Prostate gland (tissue), 2 donors: ENCODE data around the gene OR14I1.
"Not testable (repeated sequence)": the region's sequence is repeated elsewhere in the genome, so short reads cannot be mapped to it uniquely, and the experiment has no call there.

ENCODE experiments used
- POLR2A ChIP-seq: fragments of 450-650 bp; IDR thresholded peaks from one replicate; pipeline ENCODE4 v1.6.1; 2016; ENCODE audit warnings: antibody characterized with exemption, mild to moderate bottlenecking
- POLR2AphosphoS5 ChIP-seq: sonication (generic); formaldehyde crosslinking; IDR thresholded peaks from one replicate; pipeline ENCODE4 v1.6.1; 2017; ENCODE audit warnings: antibody characterized with exemption
- TF ChIP-seq, protein P1 (sequence below), 4 experiments: fragments of 200-600 bp in 2 of 4; fragments of 450-650 bp in 2 of 4; sonication (generic) in 2 of 4; IDR thresholded peaks; 1 replicate in 3 of 4; 2 replicates in 1 of 4; pipeline ENCODE4 v1.5.1; 2016 to 2019; ENCODE audit warnings: antibody characterized with exemption in 4 of 4, mild to moderate bottlenecking in 2 of 4, moderate library complexity in 2 of 4

DNA sequence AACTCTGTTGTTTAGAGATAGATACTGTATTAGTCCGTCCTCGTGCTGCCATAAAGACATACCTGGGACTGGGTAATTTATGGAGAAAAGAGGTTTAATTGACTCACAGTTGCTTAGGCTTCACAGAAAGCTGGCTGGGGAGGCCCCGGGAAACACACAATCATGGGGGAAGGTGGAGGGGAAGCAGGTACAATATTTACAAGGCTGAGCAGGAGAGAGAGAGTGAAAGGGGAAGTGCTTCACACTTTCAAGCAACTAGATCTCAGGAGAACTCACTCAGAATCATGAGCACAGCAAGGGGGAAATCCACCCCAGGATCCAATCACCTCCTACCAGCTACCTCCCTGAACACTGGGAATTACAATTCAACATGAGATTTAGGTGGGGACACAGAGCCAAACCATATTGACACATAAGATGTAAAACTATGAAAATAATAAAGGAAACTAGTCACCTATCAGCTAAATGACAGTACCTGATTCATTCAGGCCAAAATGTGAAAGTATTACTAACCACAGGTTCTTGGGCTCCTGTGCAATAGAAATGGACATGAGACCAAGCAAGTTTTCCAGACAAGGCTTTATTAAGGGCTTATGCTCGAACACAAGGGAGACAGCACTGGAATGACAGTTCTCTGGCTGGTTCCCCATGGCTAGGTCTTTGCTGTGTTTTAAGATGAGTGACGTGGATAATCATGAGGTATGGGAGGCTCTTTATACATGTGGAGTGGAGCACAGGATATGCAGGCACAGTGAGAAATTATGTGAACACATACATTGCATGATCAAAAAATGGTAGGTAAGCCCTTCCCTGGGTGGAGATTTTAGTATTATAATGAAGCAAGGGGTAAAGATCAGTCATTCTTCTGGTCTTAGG lies 38.9 kb downstream of the OR14I1 start:
- TF ChIP-seq, protein P1, sequence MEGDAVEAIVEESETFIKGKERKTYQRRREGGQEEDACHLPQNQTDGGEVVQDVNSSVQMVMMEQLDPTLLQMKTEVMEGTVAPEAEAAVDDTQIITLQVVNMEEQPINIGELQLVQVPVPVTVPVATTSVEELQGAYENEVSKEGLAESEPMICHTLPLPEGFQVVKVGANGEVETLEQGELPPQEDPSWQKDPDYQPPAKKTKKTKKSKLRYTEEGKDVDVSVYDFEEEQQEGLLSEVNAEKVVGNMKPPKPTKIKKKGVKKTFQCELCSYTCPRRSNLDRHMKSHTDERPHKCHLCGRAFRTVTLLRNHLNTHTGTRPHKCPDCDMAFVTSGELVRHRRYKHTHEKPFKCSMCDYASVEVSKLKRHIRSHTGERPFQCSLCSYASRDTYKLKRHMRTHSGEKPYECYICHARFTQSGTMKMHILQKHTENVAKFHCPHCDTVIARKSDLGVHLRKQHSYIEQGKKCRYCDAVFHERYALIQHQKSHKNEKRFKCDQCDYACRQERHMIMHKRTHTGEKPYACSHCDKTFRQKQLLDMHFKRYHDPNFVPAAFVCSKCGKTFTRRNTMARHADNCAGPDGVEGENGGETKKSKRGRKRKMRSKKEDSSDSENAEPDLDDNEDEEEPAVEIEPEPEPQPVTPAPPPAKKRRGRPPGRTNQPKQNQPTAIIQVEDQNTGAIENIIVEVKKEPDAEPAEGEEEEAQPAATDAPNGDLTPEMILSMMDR (IDR thresholded peaks at IDR 0.05) = not testable (repeated sequence)
- TF ChIP-seq POLR2A, POLR2AphosphoS5: not testable (repeated sequence)
